Activated CD8-positive, alpha-beta memory T cell treated with anti-CD3 and anti-CD28 coated beads, Interleukin-2, amount 50 U/mL, for 24 hours (primary cell): ENCODE results near the gene TNFRSF1A.
"Not testable (repeated sequence)": the region's sequence is repeated elsewhere in the genome, so short reads cannot be mapped to it uniquely, and the experiment has no call there.

Experiments
- DNase-seq: peaks from one replicate; pipeline ENCODE4 v3.0.0-alpha.2; 2020; ENCODE audit errors: extremely low read depth

TNFRSF1A gene

DNA sequence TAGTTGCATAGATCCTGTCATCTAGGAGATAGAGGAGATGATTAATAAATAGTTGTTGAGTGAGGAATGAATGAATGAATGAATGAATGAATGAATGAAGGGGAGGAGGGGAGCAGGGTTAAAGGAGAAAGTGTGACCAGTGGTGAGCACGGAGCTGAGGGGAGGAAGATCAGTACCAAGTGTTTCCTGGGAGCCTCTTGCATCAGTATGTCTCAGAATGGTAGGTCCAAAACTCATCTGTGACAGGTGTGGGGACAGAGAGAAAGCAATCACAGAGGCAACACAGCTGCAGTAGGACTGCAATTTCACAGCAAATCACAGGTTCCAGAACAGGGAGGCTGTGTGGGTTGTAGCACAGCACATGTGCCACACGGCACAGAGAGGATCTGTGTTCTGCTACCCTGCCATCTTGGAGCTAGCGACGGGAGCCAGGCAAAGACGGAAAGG is 14.5 kb upstream of the TNFRSF1A start:
- DNase-seq, result no peak

DNA sequence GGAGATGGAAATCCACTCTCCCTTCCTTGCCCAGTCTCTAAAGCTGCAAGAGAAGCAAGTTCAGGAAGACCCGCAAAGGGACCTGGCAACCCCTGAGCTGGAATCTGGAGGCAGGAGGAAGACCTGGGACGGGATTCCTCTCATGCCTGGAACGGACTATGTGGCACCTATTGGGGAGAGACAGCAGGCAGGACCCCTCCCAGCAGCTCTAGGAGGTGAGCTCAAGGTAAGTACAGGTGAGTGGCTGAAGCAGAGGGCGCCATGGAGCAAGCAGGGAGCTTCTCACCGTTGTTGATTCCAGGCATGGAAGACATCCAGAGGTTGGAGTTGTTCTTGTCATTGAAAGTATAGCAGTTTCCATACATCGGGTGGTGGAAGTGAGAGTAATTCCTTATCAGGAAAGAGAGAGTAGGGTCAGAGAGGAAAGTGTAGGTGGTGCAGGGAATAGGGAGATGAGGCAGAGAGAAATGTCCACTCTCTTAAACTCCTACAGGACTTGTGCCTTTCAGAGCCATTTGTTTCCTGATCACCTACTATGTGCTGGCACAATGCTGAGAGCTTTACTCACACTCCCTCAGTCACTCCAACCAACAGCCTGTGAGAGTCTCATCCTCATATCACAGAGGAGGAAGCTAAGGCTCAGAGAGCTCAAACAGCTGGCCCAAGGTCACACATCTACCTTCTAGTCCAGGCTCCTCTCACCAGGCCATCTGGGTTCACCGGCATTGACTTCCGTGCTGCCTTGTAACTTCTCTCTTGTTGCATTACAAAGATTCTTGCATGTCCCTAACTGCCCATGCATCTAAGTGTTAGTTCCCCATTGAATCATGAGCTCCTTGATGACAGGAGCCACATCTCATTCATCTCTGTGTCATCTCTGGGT is 13.9 kb upstream of the TNFRSF1A start:
- no peak for DNase-seq

DNA sequence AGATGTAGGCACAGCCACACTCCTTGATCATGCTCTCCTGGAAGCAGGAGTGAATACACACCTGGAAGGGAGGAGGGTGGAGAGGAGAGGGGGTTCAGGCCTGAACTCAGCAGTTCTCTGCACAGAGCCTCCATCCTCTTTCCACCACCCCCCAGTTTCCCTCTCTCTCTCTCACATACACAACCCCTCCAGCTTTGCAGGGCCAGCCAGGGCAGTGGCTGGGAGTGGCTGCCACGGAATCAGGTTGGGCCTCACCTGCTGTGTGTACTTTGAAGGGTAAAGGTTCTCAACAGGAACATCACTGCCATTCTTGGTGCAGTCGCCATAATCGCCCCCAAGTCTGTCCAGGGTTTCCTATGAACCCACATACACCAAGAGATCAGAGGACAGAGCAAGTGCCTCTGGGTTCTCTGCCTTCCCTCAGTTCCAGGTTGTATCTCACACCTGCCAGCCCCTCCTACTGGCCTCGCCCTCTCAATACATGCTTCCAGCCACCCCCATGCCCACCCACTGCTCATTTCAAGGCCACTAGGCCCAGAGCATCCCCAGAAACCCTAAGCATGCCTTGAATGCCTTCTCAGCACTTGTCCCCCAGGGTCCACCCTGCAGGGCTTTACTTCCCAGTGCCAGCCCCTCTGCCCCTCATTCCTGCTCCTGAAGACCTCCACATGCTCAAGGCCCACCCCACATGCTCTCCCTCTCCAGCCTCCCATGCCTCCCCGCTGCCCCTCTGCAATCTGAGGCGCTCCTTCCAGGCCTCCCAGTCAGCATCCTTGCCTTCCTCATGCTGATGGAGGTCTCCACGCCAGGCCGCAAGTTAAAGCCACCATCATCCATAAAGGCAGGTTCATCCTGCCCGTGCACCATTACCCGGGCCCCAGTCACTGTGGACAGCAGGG is 12.9 kb upstream of the TNFRSF1A start:
- DNase-seq, result no peak

DNA sequence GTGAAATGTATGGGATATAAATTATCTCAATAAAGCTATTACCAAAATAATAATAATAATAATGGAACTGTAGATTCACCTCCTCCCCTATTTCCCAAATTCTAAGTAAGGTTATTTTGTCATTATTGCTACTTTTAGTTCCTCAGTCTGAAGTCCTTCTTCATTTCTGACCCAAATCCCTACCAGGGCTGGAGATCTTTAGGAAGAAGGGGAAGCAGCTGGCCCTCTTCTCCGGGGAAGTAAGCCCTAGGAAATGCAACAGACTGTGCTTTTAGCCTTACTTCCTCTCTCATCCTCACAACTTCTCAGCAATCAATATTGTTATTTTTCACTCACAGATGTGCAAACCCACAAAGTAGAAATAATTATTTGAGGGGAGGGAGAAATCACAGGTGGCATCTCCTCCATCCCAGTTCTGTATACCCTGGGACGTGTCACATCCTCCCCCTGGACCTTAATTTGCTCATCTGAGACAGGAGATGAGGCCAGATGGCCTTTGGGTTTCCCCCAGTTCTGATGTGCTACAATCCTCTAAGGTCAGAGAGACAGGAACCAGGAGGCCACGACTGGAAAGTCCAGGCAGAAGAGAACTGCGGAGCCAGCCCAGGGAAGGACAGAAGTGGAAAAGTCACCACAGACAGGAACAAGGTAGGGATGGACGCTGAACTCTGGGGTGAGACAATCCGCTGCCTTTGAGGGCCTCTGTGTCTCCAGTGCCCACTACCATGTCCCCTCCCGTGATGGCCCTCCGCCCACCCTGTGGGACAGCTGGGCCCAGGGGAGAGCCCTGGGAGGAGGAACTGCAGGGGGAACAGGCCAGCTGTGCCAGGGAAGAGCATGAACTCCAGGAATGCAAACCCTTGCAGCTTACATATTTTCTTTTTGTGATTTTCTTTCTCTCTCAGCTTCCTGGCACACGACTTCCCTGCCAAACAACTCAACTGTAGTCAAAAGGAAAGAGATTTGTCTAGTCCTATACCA is 10.6 kb upstream of the TNFRSF1A start:
- no peak for DNase-seq

DNA sequence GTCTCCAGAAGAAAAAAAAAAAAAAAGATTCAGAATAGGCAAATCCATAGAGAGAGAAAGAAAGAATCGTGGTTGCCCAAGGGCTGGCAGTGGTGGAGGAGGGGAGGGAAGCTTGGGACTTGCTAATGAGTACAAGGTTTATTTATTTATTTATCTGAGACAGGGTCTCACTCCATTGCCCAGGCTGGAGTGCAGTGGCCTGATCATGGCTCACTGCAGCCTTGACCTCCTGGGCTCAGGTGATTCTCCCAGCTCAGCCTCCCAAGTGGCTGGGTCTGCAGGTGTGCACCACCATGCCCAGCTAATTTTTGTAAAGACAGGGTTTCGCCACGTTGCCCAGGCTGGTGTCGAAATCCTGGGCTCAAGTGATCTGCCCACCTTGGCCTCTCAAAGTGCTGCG is 9.7 kb upstream of the TNFRSF1A start:
- no peak for DNase-seq

DNA sequence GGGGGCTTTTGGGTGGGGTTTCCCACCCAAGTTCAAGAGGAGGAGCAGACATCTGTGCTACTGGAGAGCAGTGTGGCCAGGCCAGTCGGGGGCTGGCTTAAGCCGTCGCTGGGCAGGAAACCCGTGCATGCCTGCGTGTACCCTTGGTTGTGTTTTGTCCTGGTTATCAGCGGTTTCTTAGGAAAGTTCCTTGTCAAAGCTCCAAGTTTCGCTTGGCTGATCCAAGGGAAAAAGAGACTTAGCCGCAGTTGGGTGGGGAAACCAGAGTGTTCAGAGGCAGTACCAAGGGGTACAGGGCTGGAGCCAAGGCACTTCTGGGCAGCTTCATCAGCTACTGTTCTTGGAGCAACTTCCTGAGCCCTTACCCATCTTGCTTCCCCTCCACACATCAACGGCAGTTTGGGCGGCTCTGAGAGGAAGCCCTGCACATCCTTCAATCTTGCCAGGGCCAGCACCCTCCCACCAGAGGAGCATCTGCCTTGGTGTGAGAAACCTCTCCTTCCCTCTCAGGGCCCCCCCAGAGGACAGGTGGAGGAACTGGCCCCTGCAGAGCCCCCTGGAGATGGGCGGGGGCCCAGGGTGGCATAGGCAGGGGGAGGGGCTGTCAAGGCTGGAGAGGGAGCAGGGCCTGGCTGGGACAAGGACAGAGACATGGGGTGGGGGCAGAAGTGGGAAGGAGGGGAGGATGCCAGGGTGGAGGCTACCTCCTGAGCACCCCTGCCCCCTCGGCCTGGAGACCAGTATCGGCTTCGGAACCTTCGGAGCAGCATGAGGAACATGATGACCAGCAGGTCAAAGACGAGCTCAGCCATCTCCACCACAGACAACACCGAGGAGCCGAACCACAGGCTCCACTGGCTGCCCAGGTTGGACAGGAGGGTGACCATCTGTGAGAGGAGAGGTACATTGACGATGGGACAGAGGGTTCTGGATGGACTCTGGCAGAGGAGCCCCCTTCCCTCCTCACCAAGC is 5.8 kb upstream of the TNFRSF1A start:
- DNase-seq, result no peak

DNA sequence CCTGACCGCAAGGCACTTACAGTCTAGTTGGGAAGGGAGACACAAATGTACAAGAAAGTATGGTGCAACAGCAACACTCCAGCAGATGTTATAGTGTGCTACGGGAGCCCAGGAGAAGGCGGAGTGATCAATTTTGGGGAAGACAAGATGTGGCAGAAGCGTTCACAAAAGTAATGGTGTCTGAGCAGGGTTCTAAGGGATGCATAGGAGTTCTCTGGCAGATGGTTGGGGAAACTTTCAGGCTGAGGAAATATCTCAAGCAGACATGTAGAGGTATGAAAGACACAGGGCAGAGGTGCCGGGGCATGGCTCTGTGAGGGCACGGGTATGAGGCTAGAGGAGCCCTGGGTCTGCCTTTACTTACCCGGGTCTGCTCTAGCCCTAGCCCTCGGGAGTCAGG is 5.1 kb upstream of the TNFRSF1A start:
- no peak for DNase-seq

DNA sequence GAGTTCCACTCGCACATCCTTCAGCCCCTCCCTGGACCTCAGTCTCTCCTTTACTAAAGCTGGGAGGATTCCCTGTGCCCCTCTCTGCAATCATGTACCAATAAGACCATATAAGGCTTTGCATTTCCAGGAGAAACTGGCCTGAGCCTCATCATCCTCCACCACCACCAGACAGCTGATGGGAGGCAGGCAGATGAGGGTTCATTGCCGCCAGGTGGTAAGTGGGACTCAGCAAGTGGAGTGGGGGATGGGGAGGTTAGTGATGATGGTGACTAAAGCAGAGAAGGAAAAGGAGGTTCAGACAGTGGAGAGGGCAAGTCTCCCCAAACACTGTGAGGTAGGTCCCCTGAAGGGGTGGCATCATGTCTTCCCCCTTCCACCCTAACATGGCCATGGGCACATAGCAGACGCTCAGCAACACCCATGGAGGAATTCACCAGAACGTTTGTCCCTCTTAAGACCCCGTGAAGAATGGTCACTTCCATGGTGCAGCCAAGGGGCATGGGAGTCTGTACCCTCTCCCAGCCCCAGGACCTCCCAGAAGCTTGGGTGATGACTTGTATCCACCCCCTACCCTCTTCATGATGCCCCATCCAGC is 4.5 kb upstream of the TNFRSF1A start:
- DNase-seq, result no peak

DNA sequence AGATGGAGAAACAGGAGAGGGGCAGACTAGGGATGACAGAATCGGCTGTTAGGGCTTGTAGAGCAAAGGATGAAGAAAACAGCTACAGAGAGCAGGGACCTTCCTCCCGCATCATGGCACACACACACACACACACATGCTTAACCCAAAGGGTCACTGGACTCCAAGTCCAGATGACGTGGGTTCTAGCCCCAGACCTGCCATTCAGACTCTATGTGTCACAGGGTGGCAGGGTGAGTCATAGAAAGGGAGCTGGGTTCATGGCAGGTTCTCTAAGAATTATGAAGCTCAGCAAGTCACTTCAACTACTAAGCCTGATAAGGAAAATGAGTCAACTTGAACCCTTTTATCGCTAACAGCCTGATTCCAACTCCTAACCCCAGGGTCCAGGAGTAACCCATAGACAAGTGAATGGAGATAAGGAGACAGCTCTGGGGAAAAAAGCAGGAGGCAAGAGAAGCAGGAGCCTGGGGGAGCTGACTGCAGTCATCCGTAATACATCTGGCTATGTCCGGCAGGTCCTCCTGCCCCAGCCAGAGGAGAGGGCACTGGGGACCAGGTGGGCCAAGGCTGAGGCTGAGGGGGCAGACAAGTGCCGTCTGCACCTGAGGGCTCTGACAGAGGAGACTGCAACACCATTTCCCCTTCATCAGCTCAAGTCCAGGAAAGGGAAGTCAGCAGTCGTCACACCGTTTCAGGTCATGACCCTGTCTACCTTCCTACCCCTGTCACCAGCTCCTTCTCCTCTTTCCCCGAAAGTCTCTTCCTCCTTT is 3.6 kb upstream of the TNFRSF1A start:
- no peak for DNase-seq

DNA sequence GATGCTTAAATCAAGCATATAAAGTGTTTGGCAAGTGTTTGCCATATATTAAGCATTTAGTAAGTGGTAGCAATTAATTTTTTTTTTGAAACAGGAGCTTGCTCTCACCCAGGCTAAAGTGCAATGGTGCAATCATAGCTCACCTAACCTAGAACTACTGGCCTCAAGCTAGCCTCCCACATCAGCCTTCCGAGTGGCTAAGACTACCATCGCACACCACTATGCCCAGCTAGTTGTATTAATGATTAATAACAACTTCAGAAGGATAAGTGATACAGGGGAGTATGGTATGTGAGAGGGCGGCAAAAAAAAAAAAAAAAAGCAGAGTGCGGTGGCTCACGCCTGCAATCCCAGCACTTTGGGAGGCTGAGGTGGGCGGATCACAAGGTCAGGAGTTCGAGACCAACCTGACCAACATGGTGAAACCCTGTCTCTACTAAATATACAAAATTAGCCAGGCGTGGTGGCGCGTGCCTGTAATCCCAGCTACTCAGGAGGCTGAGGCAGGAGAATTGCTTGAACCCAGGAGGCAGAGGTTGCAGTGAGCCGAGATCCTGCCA is 2.3 kb upstream of the TNFRSF1A start:
- not testable (repeated sequence) for DNase-seq

DNA sequence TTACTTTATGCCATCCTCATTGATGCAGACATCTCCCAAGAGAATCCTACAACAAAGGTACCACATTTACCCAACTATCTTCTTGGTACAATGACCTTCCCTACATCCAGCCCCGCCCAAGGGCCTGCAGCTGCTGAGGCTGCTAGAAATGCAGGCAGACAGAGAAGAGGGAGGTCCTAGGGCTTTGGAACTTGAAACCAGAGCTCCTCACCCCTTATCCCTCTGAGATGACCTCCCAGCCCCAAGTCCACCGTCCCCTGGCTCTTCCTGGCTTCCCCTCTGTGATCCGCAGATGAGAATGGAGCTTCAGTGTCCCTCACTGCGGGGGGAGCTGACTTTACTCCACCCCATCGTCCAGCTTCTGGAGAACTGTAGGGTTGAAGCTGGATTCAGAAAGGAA is 1.6 kb upstream of the TNFRSF1A start:
- no peak for DNase-seq

DNA sequence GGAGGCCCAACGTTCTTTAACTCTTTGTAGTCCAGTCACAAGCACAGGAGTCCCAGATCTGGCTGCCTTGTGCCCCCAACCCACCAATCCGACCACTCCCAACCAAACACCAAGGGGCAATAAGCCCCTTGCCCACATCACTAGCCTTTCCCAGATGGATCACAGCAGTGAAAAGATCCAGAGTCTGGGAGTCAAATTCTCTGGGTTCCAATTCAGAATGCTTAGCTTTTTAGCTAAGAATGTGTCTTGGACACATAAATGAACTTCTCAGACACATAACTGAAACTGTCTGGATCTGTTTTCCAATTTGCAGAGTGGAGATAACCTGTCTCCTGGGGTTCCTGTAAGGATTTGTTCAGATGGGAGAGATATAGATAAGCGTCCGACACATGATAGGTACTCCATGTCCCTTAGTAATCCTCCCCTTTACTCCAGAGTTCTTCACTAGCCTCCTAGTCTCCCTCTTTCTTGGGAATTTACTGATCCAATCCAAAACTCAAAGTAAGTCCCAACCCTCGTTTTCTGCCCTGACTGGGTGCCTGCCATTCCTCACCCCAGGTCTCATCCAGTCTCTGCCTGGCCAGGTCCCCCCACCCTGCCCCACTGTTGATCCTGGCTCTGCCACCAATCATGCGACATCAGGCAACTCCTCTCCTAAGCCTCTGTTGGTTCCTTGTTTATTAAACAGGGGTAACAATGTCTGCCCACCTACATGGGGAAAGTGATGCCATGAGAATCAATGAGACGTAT is 439 bp upstream of the TNFRSF1A start:
- no peak for DNase-seq

DNA sequence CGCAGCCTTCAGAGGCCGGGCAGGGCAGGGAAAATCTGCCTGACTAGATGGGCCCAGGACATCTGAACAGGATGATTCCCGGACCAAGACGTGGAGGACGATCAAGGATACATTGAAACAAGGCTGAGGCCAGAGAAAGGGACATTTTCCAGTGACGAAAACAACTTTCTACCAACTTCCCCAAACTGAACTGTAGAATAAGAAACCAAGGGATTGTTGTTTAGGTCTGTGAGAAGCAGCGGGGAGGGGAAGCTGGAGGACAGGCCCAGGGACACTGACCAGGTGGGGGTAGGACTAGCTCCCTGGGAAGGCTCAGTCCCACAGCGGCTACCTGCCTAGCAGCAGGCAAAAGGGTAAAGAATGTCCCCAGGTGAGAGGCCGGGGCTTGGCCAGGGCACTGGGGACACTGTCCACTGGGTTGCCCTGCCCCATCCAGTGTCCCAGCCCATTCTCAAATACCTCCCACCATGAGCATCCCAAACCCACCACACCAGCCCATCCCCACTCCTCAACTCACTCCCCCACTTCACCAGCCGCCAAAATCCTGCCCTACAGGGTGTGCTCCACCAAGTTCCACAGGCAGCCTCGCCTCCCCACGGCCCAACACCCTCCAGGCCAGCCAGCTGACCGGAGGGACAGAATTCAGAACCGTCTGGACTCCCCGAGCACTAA is 995 bp downstream of the TNFRSF1A start:
- DNase-seq, result no peak

DNA sequence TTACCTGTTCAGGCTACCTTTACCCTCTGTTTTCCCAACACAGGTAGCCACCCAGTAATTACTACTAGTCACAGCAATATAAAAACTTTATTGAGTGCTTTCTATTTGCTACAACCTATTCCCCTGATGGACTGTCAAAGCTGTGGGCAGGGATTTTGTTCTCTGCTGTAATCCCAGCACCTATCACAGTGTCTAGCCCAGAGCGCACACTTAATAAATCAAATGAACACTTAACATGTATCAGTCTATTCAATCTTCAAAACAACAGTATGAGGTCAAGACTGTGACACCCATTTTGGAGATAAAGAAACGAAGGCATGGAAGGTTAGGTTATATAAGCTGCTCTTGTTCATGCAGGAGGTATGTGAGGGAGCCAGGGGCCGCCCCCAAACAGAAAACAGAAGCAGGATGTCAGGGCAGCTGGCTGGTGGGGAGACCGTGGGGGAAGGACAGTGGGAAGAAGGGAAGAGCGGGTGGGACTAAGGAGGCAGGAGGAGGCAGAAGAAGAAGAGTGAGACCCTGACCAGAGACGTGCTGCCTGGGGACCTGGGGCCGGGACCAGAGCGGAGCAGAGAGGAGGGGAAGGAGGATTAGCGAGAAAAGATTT is 1.7 kb downstream of the TNFRSF1A start:
- no peak for DNase-seq

DNA sequence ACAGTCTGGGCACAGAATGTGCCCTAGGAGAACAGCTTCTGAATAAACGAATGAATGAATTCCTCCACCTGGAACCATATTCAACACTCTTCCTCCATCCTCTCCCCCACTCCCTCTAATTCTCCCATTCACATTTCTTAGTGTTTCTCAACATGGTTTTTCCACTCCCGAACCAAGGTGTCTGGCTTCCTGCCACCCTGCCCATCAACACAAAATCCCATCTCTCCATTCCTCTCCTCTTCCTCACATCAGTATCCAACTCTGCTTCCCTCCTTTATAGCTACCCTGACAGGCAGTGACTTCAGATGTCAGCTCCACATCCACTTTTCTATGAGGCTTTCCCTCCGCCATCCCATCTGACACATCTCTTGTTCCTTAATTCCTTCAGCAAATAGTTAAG is 2.9 kb downstream of the TNFRSF1A start:
- no peak for DNase-seq

DNA sequence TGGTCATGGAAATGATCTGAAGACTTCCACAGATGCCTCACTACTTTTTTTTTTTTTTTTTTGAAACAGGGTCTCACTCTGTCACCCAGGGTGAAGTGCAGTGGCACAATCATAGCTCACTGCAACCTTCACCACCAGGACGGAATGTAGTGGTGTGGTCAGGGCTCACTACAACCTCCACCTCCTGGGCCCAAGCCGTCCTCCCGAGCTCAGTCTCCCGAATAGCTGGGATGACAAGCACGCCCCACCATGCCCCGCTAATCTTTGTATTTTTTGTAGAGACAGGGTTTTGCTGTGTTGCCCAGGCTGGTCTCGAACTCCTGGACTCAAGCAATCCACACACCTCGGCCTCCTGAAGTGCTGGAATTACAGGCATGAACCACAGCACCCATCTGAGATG is 3.3 kb downstream of the TNFRSF1A start:
- not testable (repeated sequence) for DNase-seq

DNA sequence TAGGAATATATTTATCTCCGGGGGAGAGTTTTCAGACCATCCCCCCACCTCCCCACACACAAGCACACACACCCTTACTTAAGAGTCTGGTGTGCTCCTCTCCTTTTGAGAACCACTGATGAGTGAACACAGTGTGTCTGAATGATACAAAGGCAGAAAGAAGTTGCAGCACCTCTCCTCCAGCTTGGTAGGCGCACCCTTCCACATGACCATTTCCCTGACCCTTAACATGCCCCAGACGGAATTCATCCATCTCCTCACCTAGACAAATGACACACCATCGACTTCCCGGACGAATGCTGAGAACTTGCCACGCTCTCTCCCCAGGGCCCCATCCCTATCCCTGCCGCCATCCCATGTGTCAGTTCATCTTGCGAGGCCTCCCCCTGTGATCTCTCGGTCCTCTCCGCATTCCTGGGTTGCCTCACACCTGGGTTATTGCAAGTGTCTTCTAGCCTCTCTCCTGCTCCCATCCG is 3.9 kb downstream of the TNFRSF1A start:
- DNase-seq, result no peak
